MCF 10A (cell line): ENCODE results near the gene FOSL1. TPM values are rescaled to one million over a fixed set of nuclear protein-coding genes. Genes with fewer than 3 reads are reported as not detected.

Source experiments
- BruUV-seq: library from RNA; stranded (reverse); fragments of 400-500 nt; replicated peaks from 2 replicates; lab custom pipeline; 2021; lab: Mats Ljungman, UMichigan
- CTCF ChIA-PET: fragments of 300-600 bp; sonication (Branson Sonifier 250); formaldehyde crosslinking; extraction: SDS; loops from one replicate; lab custom pipeline; 2021; ENCODE audit warnings: antibody characterized with exemption, inconsistent platforms; lab: Yijun Ruan, JAX
- POLR2A ChIA-PET: fragments of 300-600, 350-650 bp; sonication (Branson Sonifier 250); formaldehyde crosslinking; extraction: SDS; loops from one replicate; lab custom pipeline; 2020; ENCODE audit warnings: antibody characterized with exemption, inconsistent platforms; lab: Yijun Ruan, JAX
- DNase-seq: peaks from one replicate; pipeline ENCODE4 v3.0.0-alpha.2; 2018; ENCODE audit not compliant: unreplicated experiment
- H3K27ac Mint-ChIP-seq: one replicate; pipeline ENCODE4 v1.8.0; 2022; ENCODE audit warnings: mild to moderate bottlenecking, low read depth, mixed read lengths; ENCODE audit not compliant: unreplicated experiment
- H3K27me3 Mint-ChIP-seq: one replicate; pipeline ENCODE4 v1.8.0; 2022; ENCODE audit warnings: mixed read lengths; ENCODE audit not compliant: insufficient read depth, unreplicated experiment
- H3K36me3 Mint-ChIP-seq: one replicate; pipeline ENCODE4 v1.8.0; 2022; ENCODE audit warnings: mild to moderate bottlenecking, moderate library complexity, mixed read lengths; ENCODE audit not compliant: insufficient read depth, unreplicated experiment
- H3K4me1 Mint-ChIP-seq: one replicate; pipeline ENCODE4 v1.8.0; 2022; ENCODE audit warnings: mixed read lengths; ENCODE audit not compliant: insufficient read depth, unreplicated experiment
- H3K4me3 Mint-ChIP-seq: one replicate; pipeline ENCODE4 v1.8.0; 2022; ENCODE audit warnings: mild to moderate bottlenecking, moderate library complexity, mixed read lengths; ENCODE audit not compliant: unreplicated experiment
- H3K9me3 Mint-ChIP-seq: one replicate; pipeline ENCODE4 v1.8.0; 2022; ENCODE audit warnings: mixed read lengths; ENCODE audit not compliant: unreplicated experiment
- CTCF ChIP-seq: fragments of 200-600 bp; IDR thresholded peaks from one replicate; pipeline ENCODE4 v1.8.0; 2022; ENCODE audit warnings: antibody characterized with exemption, mild to moderate bottlenecking; ENCODE audit not compliant: unreplicated experiment
- intact Hi-C: fragments of 100-400 bp; cut with micrococcal nuclease; formaldehyde crosslinking; loops from 2 replicates; pipeline ENCODE4 v1.14.1; 2022
- total RNA-seq: library from RNA; stranded (reverse); gene quantifications from 2 replicates; pipeline ENCODE4 v1.2.3, GENCODE V29; 2022

Gene FOSL1
- total RNA-seq, 1 experiment from 2014 or later, result 124 TPM

DNA sequence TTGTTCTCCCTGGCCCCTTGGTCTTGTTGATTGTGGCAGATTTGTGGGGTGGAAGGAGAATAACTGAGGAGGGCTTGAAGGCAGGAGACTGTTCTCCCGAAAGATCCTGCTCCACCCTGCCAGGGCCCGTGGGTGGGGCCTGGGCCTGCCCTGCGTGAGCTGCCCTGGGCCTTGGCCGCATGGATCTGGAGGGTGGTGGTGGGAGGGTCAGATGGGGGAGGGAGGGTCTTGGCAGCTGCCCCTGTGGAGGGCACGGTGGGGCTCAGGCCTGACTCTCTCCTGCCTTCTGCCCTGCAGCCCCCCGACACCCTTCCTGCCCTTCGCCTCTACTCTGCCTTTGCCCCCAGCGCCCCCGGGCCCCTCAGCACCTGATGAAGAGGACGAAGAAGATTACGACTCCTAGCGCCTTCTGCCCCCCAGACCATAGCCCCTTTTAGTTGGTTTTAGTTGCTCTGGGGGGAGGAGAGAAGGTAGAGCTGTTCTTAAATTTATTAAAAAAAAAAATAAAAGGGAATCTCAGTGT, 20.9 kb upstream of the FOSL1 start:
- no peak for TF ChIP-seq CTCF
- POLR2A ChIA-PET, result interaction anchor here (0.9 to 2.8 kb wide), 10 partner anchors 22 to 258 kb away, joined by 3 to 22 read pairs (median 6); partner anchors contain the start of genes CCDC85B, CFL1, FIBP and FOSL1
- peaks cover 20% of the 10 kb centered on the region for H3K4me1 Mint-ChIP-seq
- intact Hi-C loops, result no loop called here
- no peak overlapping the region for H3K27ac Mint-ChIP-seq
- H3K27me3 Mint-ChIP-seq, result no peaks in the 10 kb centered on the region
- no TSS peak for BruUV-seq
- H3K9me3 Mint-ChIP-seq, result no peaks in the 10 kb centered on the region
- no peak for DNase-seq
- CTCF ChIA-PET, result interaction anchor here (0.6 to 1.4 kb wide), 3 partner anchors 32 to 37 kb away, joined by 3 to 4 read pairs (median 4); partner anchors contain the start of gene FIBP
- peaks cover 14% of the 10 kb centered on the region for H3K36me3 Mint-ChIP-seq
- peak overlapping the region; percentile 89 for H3K4me3 Mint-ChIP-seq

DNA sequence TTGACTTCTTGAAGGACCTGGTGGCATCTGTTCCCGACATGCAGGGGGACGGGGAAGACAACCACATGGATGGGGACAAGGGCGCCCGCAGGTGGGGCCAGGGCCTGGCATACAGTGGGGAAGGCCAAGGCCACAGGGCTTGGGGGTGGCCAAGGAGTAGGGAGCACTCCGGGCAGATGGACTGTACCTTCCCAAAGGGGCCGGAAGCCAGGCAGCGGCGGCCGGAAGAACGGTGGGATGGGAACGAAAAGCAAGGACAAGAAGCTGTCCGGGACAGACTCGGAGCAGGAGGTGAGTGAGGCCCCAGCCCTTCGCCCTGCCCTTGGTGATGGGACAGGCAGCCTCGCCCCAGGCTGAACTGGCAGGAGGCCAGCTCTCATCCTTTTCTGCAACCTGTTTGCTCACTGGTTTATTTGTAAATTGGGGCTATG, 20.2 kb upstream of the FOSL1 start:
- POLR2A ChIA-PET, result interaction anchor here (0.6 to 2.8 kb wide), 14 partner anchors 8 to 258 kb away, joined by 3 to 22 read pairs (median 5); partner anchors contain the start of genes CCDC85B, CFL1, FIBP and FOSL1
- peaks cover 26% of the 10 kb centered on the region for H3K4me1 Mint-ChIP-seq
- BruUV-seq, result no TSS peak

DNA sequence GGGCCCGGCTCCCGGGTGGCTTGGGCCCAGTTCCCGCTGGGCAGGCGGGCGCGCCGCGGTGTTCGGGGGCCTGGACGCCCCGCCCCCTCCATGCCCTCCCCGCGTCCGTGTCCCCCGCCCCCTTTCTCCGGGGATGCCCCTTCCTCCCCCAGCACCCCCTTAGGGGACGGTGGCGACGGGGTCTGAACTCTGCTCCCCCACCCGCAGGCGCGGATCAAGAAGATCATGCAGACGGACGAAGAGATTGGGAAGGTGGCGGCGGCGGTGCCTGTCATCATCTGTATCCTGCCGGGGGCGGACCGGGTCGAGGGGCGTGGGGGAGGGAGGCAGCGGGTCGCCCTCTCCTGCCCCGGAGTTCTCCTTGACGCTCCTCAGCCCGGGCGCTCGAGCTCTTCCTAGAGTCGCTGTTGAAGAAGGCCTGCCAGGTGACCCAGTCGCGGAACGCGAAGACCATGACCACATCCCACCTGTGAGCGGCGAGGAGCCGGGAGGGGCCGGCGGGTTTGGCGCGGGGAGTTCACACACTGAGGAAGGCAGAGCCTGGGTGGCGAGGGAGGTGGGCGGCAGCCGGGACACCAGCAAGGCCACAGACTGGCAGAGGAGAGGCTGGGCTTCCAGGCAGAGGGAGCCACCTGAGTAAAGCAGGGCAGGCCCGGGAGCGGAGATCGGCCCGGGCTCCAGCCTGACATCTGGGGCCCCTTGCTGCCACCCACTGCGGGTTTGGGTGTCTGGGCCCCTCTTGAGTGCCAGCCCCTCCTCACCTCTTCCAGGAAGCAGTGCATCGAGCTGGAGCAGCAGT, 19.6 kb upstream of the FOSL1 start:
- ChIA-PET POLR2A (interaction anchor here (0.6 to 2.8 kb wide), 15 partner anchors 9 to 1260 kb away, joined by 3 to 22 read pairs (median 5); partner anchors contain the start of genes CCDC85B, CFL1, FIBP and FOSL1), CTCF (interaction anchor here (0.7 to 1.4 kb wide), 2 partner anchors 22 to 31 kb away, joined by 4 read pairs; partner anchors contain the start of gene FIBP)
- H3K27me3 Mint-ChIP-seq, result no peaks in the 10 kb centered on the region
- H3K4me3 Mint-ChIP-seq, result peak overlapping the region; percentile 89
- peak; percentile 27 for DNase-seq
- BruUV-seq, result no TSS peak
- H3K9me3 Mint-ChIP-seq, result no peaks in the 10 kb centered on the region
- intact Hi-C loops, result loop anchor here (1.0 to 5.0 kb wide), 3 partner anchors 19 to 257 kb away; partner anchors contain the start of genes FOSL1 and RELA
- no peak for TF ChIP-seq CTCF
- peak overlapping the region; percentile 81 for H3K27ac Mint-ChIP-seq
- peaks cover 32% of the 10 kb centered on the region for H3K4me1 Mint-ChIP-seq
- peaks cover 14% of the 10 kb centered on the region for H3K36me3 Mint-ChIP-seq

More for the DNA sequence above, 20.2 kb upstream of the FOSL1 start:
- no peak for TF ChIP-seq CTCF
- no peaks in the 10 kb centered on the region for H3K9me3 Mint-ChIP-seq
- H3K4me3 Mint-ChIP-seq, result peak overlapping the region; percentile 89
- intact Hi-C loops, result loop anchor here (1.0 kb wide), 1 partner anchor 20 kb away; the partner anchor contains the start of gene FOSL1
- CTCF ChIA-PET, result interaction anchor here (0.6 to 1.4 kb wide), 3 partner anchors 22 to 38 kb away, joined by 3 to 4 read pairs (median 4); partner anchors contain the start of gene FIBP
- no peak for DNase-seq
- H3K27ac Mint-ChIP-seq, result peak overlapping the region; percentile 81
- peaks cover 14% of the 10 kb centered on the region for H3K36me3 Mint-ChIP-seq
- no peaks in the 10 kb centered on the region for H3K27me3 Mint-ChIP-seq
